Upper lobe of left lung (tissue), 4 donors: ENCODE measurements around the gene PPP1R13B.

Experiments used
- CTCF ChIP-seq, 6 experiments: fragments of 450-650 bp in 4 of 6; fragments of 200-600 bp in 2 of 6; sonication (generic) in 2 of 6; IDR thresholded peaks; one replicate each; pipeline ENCODE4 v1.5.1; 2016 to 2019; ENCODE audit warnings: antibody characterized with exemption in 6 of 6
- POLR2AphosphoS5 ChIP-seq, 2 donors: sonication (generic); formaldehyde crosslinking; IDR thresholded peaks; one replicate each; pipeline ENCODE4 v1.5.1; 2017; ENCODE audit warnings: antibody characterized with exemption in 2 of 2

DNA sequence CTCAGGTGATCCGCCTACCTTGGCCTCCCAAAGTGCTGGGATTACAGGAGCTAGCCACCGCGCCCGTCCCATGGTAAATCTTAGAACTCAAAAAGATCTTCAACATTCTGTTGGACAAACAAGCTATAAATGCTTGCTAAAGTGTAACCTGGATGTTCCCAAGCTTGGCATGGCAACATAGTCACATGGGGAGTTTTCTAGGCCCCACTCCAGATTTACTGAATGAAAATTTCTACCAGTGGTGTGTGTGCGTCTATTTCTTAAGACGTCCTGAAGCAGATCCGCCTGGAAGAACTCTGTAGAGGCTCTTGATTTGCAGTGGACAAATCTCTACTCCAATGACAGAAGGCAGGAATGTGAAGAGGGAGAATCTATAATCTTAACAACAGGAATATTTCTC, 71.9 kb downstream of the PPP1R13B start:
- TF ChIP-seq POLR2AphosphoS5 (IDR thresholded peaks at IDR 0.05): no peak
- no peak for TF ChIP-seq CTCF (IDR thresholded peaks at IDR 0.05)
